HG03108 (cell line): ENCODE results near the gene SFT2D3.

ENCODE experiments used
- ATAC-seq: cut with Tn5 transposase; IDR thresholded peaks from one replicate; pipeline ENCODE4 v1.9.1; 2021; ENCODE audit warnings: moderate library complexity; ENCODE audit not compliant: unreplicated experiment

The SFT2D3 gene

GRCh38 chr2:127681288-127681804, 20.0 kb upstream of the SFT2D3 start:
- no peak for ATAC-seq

- ATAC-seq = no peak
These were observed 19.1 kb upstream of the SFT2D3 start for GRCh38 chr2:127681976-127682857.

- no peak for ATAC-seq
These were observed 18.2 kb upstream of the SFT2D3 start for GRCh38 chr2:127683056-127683455.

- ATAC-seq = no peak
These were observed 17.5 kb upstream of the SFT2D3 start for GRCh38 chr2:127683757-127684156.

- no peak for ATAC-seq
These were observed 15.8 kb upstream of the SFT2D3 start for GRCh38 chr2:127685410-127686080.

- ATAC-seq = no peak
These were observed 12.9 kb upstream of the SFT2D3 start for GRCh38 chr2:127688405-127688804.

- no peak for ATAC-seq
These were observed 10.6 kb upstream of the SFT2D3 start for GRCh38 chr2:127690696-127691095.

GRCh38 chr2:127694986-127695385, 6.3 kb upstream of the SFT2D3 start:
- ATAC-seq = no peak

- no peak for ATAC-seq
These were observed 5.5 kb upstream of the SFT2D3 start for GRCh38 chr2:127695491-127696472.

- ATAC-seq = no peak
These were observed 3.7 kb upstream of the SFT2D3 start for GRCh38 chr2:127697482-127698180.

GRCh38 chr2:127698553-127699355, 2.5 kb upstream of the SFT2D3 start:
- no peak for ATAC-seq

- peak; percentile 58 for ATAC-seq
These were observed 637 bp upstream of the SFT2D3 start for GRCh38 chr2:127700527-127701192.

GRCh38 chr2:127701651-127702394, 526 bp downstream of the SFT2D3 start:
- peak; percentile 36 for ATAC-seq

GRCh38 chr2:127702395-127703009, 1.2 kb downstream of the SFT2D3 start:
- ATAC-seq = no peak

GRCh38 chr2:127703282-127703681, 2.0 kb downstream of the SFT2D3 start:
- no peak for ATAC-seq

- no peak for ATAC-seq
These were observed 3.5 kb downstream of the SFT2D3 start for GRCh38 chr2:127704641-127705390.
